Esophagus squamous epithelium (tissue), 4 donors: ENCODE measurements around the gene SEMA4D.

Experiments
- POLR2A ChIP-seq, 4 donors: fragments of 450-650 bp; IDR thresholded peaks; one replicate each; pipeline ENCODE4 v1.6.1; 2017; ENCODE audit warnings: antibody characterized with exemption in 4 of 4, mild to moderate bottlenecking in 4 of 4, moderate library complexity in 3 of 4
- TF ChIP-seq, protein P1 (sequence below), 6 experiments: fragments of 450-650 bp in 4 of 6; fragments of 200-600 bp in 2 of 6; sonication (generic) in 2 of 6; IDR thresholded peaks; one replicate each; pipeline ENCODE4 v1.5.1; 2016 to 2019; ENCODE audit warnings: antibody characterized with exemption in 6 of 6, mild to moderate bottlenecking in 4 of 6, moderate library complexity in 4 of 6

DNA sequence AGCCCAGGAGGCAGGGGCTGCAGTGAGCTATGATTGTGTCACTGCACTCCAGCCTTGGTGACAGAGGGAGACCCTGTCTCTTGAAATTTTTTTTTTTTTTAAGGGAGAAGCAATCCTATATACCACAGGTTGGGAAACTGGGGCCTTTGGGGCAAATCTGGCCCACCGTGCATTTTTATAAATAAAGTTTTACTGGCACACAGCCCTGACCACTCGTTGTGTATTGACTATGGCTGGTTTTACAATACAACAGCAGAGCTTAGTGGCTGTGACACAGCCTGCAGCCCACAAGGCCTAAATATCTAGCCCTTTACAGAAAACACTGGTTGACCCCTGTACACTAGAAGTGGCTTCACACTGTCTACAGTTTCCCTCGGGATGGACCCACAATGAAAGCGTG is 121.6 kb downstream of the SEMA4D start:
- TF ChIP-seq, protein P1, sequence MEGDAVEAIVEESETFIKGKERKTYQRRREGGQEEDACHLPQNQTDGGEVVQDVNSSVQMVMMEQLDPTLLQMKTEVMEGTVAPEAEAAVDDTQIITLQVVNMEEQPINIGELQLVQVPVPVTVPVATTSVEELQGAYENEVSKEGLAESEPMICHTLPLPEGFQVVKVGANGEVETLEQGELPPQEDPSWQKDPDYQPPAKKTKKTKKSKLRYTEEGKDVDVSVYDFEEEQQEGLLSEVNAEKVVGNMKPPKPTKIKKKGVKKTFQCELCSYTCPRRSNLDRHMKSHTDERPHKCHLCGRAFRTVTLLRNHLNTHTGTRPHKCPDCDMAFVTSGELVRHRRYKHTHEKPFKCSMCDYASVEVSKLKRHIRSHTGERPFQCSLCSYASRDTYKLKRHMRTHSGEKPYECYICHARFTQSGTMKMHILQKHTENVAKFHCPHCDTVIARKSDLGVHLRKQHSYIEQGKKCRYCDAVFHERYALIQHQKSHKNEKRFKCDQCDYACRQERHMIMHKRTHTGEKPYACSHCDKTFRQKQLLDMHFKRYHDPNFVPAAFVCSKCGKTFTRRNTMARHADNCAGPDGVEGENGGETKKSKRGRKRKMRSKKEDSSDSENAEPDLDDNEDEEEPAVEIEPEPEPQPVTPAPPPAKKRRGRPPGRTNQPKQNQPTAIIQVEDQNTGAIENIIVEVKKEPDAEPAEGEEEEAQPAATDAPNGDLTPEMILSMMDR (IDR thresholded peaks at IDR 0.05) = no peak
- no peak for TF ChIP-seq POLR2A (IDR thresholded peaks at IDR 0.05)
